Stimulated activated naive B cell treated with anti-CD40 and anti-IgM and Interleukin-4, amounts not matched to agents 10 μg/mL and 1 μg/mL and 100 μg/mL, for 72 hours (primary cell): ENCODE measurements around the gene AARS2.

Source experiments
- ATAC-seq, 2 donors: fragments of 150-1000 bp; cut with Tn5 transposase; replicated peaks; 2 replicates each; pipeline ENCODE4 v1.10.0; 2021; ENCODE audit warnings: moderate library complexity in 1 of 2
- DNase-seq: peaks from one replicate; pipeline ENCODE4 v3.0.0; 2021
- H3K27ac Mint-ChIP-seq: one replicate; pipeline ENCODE4 v1.8.0; 2022; ENCODE audit warnings: mild to moderate bottlenecking, mixed read lengths
- H3K27me3 Mint-ChIP-seq, 2 donors: one replicate each; pipeline ENCODE4 v1.8.0; 2022; ENCODE audit warnings: mixed read lengths in 2 of 2
- H3K36me3 Mint-ChIP-seq, 2 donors: one replicate each; pipeline ENCODE4 v1.8.0; 2022; ENCODE audit warnings: mixed read lengths in 2 of 2, mild to moderate bottlenecking in 1 of 2
- H3K4me1 Mint-ChIP-seq, 2 donors: one replicate each; pipeline ENCODE4 v1.8.0; 2022; ENCODE audit warnings: mixed read lengths in 2 of 2, mild to moderate bottlenecking in 1 of 2
- H3K4me3 Mint-ChIP-seq, 2 donors: one replicate each; pipeline ENCODE4 v1.8.0; 2022; ENCODE audit warnings: mild to moderate bottlenecking in 2 of 2, mixed read lengths in 2 of 2, moderate library complexity in 1 of 2
- H3K9me3 Mint-ChIP-seq, 2 donors: one replicate each; pipeline ENCODE4 v1.8.0; 2022; ENCODE audit warnings: mixed read lengths in 2 of 2, mild to moderate bottlenecking in 1 of 2

AARS2 gene

DNA sequence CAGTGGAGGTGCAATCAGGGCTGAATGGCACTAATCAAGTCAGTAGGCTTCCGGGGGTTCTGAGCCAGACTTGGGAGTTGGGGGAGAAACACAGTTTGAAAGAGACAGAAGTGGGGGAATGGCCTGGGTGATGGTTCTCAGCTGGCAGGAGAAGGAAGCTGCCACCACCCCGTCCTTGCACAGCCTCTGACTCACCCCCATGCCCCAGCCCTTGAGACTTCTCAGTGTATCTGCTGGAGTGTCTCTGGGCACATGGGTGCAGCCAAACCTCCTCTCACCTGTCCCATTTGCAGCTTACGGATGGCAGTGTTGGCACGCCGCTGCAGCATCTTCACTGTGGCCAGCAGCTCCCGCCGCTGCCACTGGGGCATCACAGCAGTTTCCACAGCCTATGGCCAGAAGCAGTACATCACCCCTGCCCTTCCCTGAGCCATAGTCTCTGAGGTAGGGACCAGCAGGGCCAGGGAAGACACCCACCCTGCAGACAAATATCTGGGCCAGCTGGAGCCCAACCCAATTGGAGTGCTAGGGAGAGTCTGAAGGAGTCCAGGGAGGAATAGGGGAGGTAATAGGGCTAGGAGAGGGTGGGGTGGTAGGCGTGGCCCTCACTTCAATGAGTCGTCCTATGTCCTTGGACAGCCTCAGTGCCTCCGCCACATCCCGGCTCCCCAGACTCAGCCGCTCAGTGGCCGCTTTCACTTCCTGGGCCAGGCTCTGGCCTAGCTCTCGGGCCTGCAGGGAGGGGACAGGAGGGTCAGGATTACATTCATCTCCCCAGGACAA, 11.2 kb downstream of the AARS2 start:
- no peak overlapping the region for H3K27ac Mint-ChIP-seq
- DNase-seq (no peak), ATAC-seq (no peak)
- no peaks in the 10 kb centered on the region for H3K9me3 Mint-ChIP-seq
- peaks cover 53 to 66% of the 10 kb centered on the region in 2 donors for H3K36me3 Mint-ChIP-seq
- peaks cover 14 to 17% of the 10 kb centered on the region in 2 donors for H3K27me3 Mint-ChIP-seq
- peaks cover 11 to 18% of the 10 kb centered on the region in 2 donors for H3K4me1 Mint-ChIP-seq
- no peak overlapping the region for H3K4me3 Mint-ChIP-seq

DNA sequence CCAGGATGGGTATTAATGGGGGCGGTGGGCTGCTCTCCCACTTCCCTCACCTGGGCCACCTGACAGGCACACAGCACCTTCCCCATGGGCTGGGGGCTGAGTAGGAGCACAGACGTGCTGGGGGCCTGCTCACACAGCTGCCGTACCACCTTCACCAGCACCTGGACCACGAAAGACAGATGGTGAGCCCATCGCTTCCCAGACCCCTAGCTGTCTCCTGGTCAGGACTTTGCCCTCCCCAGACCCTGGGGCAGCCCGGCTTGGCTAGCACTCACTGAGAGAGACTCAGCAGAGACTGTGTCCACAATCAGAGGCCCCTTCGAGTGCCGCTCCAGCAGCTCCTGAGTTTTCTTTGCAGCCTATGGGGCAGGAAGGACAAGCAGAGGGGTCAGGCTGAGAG, 12.0 kb downstream of the AARS2 start:
- DNase-seq (no peak), ATAC-seq (no peak)
- H3K27me3 Mint-ChIP-seq: peaks cover 23 to 26% of the 10 kb centered on the region in 2 donors
- peaks cover 17 to 27% of the 10 kb centered on the region in 2 donors for H3K4me1 Mint-ChIP-seq
- no peak overlapping the region for H3K27ac Mint-ChIP-seq
- no peaks in the 10 kb centered on the region for H3K9me3 Mint-ChIP-seq
- peaks cover 45 to 62% of the 10 kb centered on the region in 2 donors for H3K36me3 Mint-ChIP-seq
- H3K4me3 Mint-ChIP-seq: no peak overlapping the region

DNA sequence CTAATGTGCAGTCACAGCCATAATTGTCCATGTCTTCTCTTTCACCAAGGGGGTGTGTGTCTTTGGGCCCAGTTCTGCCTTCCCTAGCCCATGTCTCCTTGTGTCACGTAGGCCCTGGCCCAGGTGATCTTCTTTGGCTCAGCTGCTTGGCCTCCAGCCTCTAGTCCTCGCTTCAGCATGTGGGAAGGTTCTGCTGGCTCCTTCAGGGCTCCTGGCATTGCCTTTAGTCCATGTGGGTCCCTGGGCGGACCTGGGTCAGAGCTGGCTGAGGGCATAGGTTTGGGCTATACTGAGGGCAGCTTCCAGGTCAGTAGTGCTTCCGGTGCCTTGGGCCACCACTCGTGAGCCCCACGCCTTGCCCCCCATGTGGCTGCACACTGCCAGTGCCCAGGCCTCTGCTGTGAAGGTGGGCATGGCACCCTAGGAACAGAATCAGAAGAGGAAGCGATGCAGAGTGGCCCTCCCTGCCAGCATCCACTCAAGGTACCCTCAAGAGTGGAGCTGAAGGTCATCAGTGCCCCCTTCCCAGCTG, 12.8 kb downstream of the AARS2 start:
- no peak overlapping the region for H3K4me3 Mint-ChIP-seq
- ATAC-seq: no peak
- H3K4me1 Mint-ChIP-seq: peaks cover 15 to 28% of the 10 kb centered on the region in 2 donors
- H3K27me3 Mint-ChIP-seq: peaks cover 24 to 30% of the 10 kb centered on the region in 2 donors
- no peak overlapping the region for H3K27ac Mint-ChIP-seq
- DNase-seq: no peak
- no peaks in the 10 kb centered on the region for H3K9me3 Mint-ChIP-seq
- H3K36me3 Mint-ChIP-seq: peaks cover 41 to 55% of the 10 kb centered on the region in 2 donors

DNA sequence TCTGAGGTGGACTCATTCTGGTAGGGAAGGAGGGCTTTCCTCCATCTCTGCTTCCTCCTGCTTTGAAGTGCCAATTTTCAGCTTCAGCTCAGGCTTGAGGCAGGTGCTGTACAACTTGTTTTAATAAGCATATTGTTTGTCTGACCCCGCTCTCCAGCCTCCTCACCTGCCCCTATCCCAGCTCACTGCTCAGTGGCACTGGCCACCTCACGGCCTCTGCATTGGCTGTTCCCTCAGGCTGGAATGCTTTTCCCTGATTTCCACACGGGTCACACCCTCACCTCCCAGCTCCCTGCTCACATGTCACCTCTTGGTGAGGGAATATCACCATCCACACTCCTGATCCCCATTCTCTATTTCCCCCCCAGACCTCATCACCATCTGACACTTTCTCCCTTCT, 14.3 kb downstream of the AARS2 start:
- H3K27me3 Mint-ChIP-seq: peaks cover 34 to 38% of the 10 kb centered on the region in 2 donors
- no peaks in the 10 kb centered on the region for H3K9me3 Mint-ChIP-seq
- H3K36me3 Mint-ChIP-seq: peaks cover 33 to 45% of the 10 kb centered on the region in 2 donors
- peaks cover 15 to 28% of the 10 kb centered on the region in 2 donors for H3K4me1 Mint-ChIP-seq
- H3K4me3 Mint-ChIP-seq: no peak overlapping the region
- DNase-seq (no peak), ATAC-seq (no peak)
- H3K27ac Mint-ChIP-seq: no peak overlapping the region

DNA sequence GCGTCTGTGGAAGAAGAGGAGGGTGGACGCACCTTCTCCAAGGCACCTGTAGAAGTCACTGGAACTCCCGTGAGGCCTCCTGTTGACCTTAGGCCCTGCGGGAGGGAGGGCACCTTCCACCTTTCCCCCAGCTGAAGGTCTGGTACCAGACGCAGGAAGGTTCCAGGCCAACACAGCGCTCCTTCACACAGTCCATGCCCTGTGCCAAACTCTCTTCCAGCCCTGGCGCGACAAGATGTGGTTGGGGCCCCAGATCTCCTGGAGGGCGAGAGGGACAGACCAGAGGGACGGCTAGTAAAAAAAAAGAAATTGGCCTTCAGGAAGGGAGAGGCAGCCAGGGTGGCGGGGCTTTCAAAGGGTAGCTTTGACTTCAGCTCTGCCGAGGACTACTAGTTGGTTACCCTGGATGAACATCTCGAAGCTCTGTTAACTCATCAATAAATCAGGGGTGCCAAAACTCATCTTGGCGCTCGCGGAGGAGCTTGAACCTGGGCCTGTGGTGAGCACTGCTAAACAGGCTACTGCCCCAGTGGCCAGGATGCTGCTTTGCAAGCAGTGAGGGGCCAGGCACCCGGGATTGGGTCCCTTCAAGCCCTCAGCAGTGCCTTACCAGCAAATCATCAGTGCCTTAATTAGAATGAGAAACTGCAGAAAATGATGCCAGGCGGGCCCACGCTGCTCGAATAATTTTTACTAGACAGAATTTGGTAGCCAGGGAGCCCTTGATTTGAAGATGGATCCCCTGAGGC, 14.9 kb downstream of the AARS2 start:
- ATAC-seq (peak; percentile 9 to 11), DNase-seq (no peak)
- H3K36me3 Mint-ChIP-seq: peaks cover 27 to 39% of the 10 kb centered on the region in 2 donors

DNA sequence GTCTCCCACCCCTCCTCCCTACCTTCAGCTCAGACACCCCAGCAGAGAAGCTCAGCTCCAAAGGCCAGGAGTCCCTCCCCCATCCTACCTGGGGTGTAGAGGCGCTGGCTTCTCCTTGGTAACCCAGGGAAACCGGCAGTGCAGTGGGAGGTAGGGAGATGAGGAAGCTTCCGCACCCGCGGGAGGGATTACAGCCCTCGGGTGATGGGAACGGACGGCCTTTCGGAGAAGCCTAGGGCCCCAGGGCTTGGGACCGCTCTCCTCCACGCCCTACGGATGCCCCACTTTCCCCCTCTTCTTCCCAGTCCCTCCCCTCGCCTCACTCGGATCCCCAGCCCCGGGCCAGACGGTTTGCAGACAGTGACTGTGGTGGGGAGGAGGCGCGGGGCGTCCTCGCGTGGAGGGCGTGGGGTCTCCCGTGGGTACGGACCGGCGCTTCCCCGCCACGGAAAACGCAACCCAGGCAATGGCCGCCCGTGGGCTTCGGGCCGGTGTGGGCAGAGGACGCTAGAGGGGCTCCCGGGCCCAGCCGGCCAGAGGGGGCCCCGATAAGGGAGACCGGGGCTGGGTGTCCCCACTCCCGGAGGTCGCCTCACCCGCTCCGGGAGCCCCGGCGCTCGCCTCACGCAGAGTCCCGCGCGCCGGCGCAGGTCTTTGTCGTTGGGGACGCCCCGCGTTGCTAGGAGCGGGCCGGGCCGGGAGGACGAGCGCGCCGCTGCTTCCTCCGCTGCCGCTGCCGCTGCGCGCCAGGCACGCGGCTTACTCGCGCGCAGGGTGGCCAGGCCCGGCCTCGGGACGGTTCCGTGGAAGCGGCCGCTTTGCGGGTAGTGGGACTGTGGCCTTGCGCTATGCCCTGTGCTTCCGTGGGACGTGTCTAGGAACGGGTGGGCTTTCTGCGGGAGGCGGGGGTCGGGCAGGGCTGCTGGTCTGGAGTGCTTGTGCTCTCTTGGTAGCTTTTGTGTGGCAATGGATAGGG, 15.8 kb downstream of the AARS2 start:
- Mint-ChIP-seq H3K9me3 (no peaks in the 10 kb centered on the region), H3K27me3 (peaks cover 42 to 45% of the 10 kb centered on the region in 2 donors), H3K36me3 (peaks cover 25 to 32% of the 10 kb centered on the region in 2 donors), H3K27ac (no peak overlapping the region), H3K4me3 (peak overlapping the region; percentile 77 to 81), H3K4me1 (peaks cover 15 to 28% of the 10 kb centered on the region in 2 donors)
- peak; percentile 86 for ATAC-seq
- peak; percentile 13 for DNase-seq

More for the DNA sequence above, 14.9 kb downstream of the AARS2 start:
- Mint-ChIP-seq H3K9me3 (no peaks in the 10 kb centered on the region), H3K4me1 (peaks cover 15 to 28% of the 10 kb centered on the region in 2 donors), H3K27me3 (peaks cover 39 to 42% of the 10 kb centered on the region in 2 donors), H3K27ac (no peak overlapping the region), H3K4me3 (peak overlapping the region; percentile 77 to 81)

DNA sequence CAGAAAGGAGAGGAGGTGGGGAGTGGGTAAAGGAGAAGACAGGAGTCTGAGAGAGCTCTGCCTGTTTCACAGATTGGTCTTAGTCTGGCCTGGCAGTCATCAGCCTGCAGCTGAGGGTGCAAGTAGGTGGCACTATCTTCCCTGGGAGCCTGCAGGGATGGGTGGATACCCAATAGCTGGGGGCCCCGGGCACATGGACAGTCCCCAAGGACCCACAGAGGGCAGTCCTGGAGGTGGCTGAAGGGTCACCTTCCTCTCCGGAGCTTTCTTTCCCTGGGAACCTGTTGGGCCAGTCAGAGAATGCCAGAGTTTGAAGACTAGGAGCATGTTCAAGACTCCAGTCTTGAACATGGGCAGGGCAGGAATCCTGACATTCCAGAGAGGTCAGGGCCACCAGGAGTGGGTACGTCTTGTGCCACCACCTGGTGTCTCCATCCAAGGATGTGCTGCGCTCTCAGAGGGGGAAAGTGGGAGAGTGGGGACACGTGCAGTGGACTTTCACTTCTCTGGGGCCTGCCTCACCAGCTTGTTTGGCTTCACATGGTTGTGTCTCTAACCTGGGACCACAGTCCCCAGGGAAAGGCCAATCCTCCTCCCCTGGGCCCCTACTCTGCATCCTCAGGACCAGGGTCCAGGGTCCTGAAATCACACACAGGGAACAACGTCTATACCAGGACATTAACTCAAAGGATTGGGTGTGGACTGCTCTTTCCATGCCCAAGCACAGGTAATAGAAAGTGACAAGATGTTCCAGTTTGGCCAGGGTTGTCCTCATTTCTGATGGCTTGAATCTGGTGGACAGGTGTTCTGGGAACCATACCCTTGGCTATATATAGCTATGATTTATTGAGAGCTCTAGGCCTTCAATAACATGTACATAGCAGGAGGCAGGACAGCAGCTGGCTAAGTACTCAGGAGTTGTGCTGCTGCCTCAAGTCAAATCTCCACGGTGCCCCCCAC, 18.0 kb downstream of the AARS2 start:
- no peaks in the 10 kb centered on the region for H3K9me3 Mint-ChIP-seq
- DNase-seq: no peak
- peaks cover 6 to 11% of the 10 kb centered on the region in 2 donors for H3K36me3 Mint-ChIP-seq
- no peak overlapping the region for H3K27ac Mint-ChIP-seq
- H3K27me3 Mint-ChIP-seq: peaks cover 62 to 63% of the 10 kb centered on the region in 2 donors
- no peak for ATAC-seq
- peaks cover 12 to 28% of the 10 kb centered on the region in 2 donors for H3K4me1 Mint-ChIP-seq
- H3K4me3 Mint-ChIP-seq: no peak overlapping the region

DNA sequence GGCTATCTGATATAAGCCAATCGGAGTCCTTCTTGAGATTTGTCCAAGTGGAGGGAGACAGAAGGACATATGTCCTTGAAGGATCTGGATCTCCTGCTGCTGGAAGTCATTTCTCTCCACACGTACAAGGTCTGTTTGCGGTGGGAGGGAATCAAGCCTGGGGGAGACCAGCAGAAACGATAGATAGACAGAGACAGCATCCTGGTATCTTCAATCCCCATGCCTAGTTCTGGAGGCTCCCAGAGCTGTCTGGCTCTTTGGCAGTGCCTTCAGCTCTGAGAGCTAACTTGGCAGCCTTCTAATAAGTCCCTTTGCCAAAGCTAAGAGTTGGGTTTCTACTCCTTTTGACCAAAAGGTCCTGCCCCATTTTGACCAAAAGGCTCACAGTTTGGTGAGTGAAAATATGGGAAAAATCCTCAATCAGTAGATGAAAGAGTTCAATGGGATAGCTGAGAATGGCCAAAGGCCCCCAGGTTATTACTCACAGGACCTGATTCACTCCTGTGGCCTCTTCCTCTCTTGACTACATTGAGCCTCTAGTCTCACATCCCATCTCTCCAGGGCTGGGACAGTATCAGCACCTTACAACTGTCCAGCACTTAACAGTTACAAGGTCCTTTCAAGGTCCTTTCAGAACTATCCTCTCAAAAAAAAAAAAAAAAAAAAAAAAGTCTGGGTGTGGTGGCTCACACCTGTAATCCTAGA, 20.3 kb downstream of the AARS2 start:
- no peaks in the 10 kb centered on the region for H3K36me3 Mint-ChIP-seq
- peaks cover 13 to 16% of the 10 kb centered on the region in 2 donors for H3K4me1 Mint-ChIP-seq
- no peak for DNase-seq
- peaks cover 61 to 67% of the 10 kb centered on the region in 2 donors for H3K27me3 Mint-ChIP-seq
- no peaks in the 10 kb centered on the region for H3K9me3 Mint-ChIP-seq
- ATAC-seq: no peak
- H3K4me3 Mint-ChIP-seq: no peak overlapping the region
- H3K27ac Mint-ChIP-seq: no peak overlapping the region

DNA sequence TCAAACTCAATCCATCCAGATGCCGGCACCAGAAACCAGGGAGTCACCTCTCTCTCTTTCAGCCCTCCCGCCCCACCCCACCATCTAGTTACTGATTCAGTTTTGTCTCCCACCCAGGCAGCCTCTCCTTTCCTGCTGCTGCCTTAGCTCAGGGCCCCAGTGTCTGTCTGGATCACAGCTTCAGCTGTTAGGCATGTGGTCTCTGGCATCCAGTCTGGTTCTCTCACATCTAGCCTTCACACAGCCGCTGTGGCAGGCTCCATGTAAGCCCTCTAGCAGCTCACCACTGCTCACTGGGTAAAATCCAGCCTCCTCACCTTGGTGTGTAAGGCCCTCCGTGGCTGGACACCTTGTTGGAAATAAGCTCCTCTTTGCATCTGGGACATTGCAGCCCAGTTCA, 21.3 kb downstream of the AARS2 start:
- no peak for DNase-seq
- Mint-ChIP-seq H3K4me1 (peaks cover 8% of the 10 kb centered on the region in 2 donors), H3K9me3 (no peaks in the 10 kb centered on the region), H3K4me3 (no peak overlapping the region), H3K27ac (no peak overlapping the region), H3K27me3 (peaks cover 64 to 68% of the 10 kb centered on the region in 2 donors), H3K36me3 (no peaks in the 10 kb centered on the region)
- ATAC-seq: no peak

DNA sequence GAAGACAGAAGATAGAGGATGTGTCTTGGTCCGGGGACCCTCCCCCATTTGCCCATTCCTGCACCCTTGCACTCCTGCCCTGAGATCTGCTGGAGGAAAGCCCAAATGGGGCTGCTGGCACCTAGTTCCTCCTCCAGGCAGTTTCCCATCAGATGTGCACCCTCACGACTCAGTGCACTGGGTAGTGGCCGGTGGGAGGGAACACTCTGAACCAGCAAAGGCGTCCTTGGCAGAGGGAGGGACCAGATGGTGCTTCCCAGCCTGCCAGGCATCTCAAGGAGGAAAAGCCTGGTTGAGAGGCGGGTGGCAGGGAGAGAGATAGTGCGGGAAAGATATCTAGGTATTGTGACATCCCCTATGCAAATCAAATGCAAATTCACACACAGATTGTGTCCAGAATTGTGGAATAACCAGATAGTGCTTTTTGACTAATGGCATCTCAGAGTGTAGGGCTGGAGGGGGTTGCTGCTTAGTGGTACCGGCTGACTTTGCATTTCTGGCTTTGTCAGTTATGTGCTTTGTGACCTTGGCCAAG, 23.4 kb downstream of the AARS2 start:
- H3K36me3 Mint-ChIP-seq: no peaks in the 10 kb centered on the region
- no peak overlapping the region for H3K27ac Mint-ChIP-seq
- no peak overlapping the region for H3K4me3 Mint-ChIP-seq
- no peaks in the 10 kb centered on the region for H3K9me3 Mint-ChIP-seq
- DNase-seq: no peak
- ATAC-seq: no peak
- peaks cover 59 to 72% of the 10 kb centered on the region in 2 donors for H3K27me3 Mint-ChIP-seq
- H3K4me1 Mint-ChIP-seq: peaks cover 0 to 3% of the 10 kb centered on the region in 2 donors

DNA sequence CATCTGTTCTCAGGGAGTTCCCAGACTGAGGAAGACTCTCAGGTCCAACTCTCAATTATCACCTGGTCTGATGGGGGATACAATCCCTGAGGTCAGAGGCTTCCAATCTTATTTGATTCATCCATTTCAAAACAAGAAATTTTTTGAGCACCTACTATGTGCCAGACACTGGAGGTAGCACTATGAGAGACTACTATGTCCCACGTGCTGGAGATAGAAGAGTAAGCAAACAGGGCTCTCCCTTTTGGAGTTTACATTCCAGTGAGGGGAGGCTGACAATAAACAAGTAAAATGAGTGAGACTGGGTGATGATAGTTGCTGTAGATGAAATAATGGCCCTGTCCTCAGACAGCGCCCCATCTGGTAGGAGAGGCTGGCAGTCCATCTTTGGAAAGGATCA, 26.4 kb downstream of the AARS2 start:
- H3K4me3 Mint-ChIP-seq: no peak overlapping the region
- peaks cover 0 to 3% of the 10 kb centered on the region in 2 donors for H3K4me1 Mint-ChIP-seq
- no peak overlapping the region for H3K27ac Mint-ChIP-seq
- DNase-seq: no peak
- no peaks in the 10 kb centered on the region for H3K9me3 Mint-ChIP-seq
- H3K36me3 Mint-ChIP-seq: no peaks in the 10 kb centered on the region
- ATAC-seq: no peak
- peaks cover 56 to 73% of the 10 kb centered on the region in 2 donors for H3K27me3 Mint-ChIP-seq

DNA sequence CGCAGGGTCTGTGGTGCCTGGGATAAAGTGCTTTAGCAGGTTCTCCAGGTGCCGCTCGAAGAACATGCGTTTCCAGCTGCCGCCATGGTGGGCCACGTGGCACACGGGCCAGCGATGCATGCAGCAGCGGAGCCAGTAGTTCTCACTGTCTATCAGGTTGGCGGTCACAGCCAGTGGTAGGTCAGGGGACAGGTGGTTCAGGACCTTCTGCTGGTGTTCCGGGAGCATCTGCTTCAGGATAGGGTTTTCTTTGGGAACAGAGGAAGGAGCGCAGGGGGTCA, 26.9 kb downstream of the AARS2 start:
- DNase-seq (no peak), ATAC-seq (no peak)
- no peaks in the 10 kb centered on the region for H3K36me3 Mint-ChIP-seq
- H3K4me3 Mint-ChIP-seq: no peak overlapping the region
- H3K9me3 Mint-ChIP-seq: no peaks in the 10 kb centered on the region
- peaks cover 0 to 3% of the 10 kb centered on the region in 2 donors for H3K4me1 Mint-ChIP-seq
- H3K27ac Mint-ChIP-seq: no peak overlapping the region
- peaks cover 50 to 68% of the 10 kb centered on the region in 2 donors for H3K27me3 Mint-ChIP-seq
